ENCODE results near the gene CUEDC1. TPM values are rescaled to one million over a fixed set of nuclear protein-coding genes. Genes with fewer than 3 reads are reported as not detected.

CUEDC1 gene
- total RNA-seq, 4 donors from 2014 or later, result 35.7 to 60.3 (median 45.6) TPM

DNA sequence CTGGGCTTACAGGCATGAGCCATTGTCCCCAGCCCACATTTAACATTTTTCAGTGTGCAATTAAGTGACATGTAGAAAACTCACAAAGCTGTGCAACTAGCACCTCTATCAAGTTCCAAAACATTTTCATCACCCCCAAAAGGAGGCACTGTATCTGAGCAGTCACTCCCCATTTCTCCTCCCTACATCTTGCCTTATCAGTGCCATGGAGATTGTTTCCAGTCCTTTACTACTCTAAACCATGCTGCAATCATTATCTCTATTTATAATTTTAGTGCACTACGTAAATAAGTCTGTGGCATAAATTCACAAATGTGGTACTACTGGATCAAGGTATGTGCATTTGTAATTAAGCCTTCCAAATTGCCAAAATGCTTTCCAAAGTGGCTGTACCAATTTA, 112.9 kb downstream of the CUEDC1 start:
- no peak overlapping the region for H3K4me3 ChIP-seq
- peaks cover 0 to 33% (median 0%) of the 10 kb centered on the region in 3 donors for H3K4me1 ChIP-seq
- H3K36me3 ChIP-seq, result peaks cover 6 to 81% of the 10 kb centered on the region in 2 donors
- H3K27ac ChIP-seq, result no peak overlapping the region
- no peak for ATAC-seq
- no peaks in the 10 kb centered on the region for H3K27me3 ChIP-seq
- H3K9me3 ChIP-seq, result no peaks in the 10 kb centered on the region
- TF ChIP-seq EP300 (IDR thresholded peaks at IDR 0.05) (no peak), POLR2AphosphoS5 (IDR thresholded peaks at IDR 0.05) (no peak), POLR2A (IDR thresholded peaks at IDR 0.05) (no peak)
- TF ChIP-seq, protein P1, sequence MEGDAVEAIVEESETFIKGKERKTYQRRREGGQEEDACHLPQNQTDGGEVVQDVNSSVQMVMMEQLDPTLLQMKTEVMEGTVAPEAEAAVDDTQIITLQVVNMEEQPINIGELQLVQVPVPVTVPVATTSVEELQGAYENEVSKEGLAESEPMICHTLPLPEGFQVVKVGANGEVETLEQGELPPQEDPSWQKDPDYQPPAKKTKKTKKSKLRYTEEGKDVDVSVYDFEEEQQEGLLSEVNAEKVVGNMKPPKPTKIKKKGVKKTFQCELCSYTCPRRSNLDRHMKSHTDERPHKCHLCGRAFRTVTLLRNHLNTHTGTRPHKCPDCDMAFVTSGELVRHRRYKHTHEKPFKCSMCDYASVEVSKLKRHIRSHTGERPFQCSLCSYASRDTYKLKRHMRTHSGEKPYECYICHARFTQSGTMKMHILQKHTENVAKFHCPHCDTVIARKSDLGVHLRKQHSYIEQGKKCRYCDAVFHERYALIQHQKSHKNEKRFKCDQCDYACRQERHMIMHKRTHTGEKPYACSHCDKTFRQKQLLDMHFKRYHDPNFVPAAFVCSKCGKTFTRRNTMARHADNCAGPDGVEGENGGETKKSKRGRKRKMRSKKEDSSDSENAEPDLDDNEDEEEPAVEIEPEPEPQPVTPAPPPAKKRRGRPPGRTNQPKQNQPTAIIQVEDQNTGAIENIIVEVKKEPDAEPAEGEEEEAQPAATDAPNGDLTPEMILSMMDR (IDR thresholded peaks at IDR 0.05), result no peak
- 75% methylated on average over 1 of the region's 1 CpG for WGBS, 2 donors (ENCODE audit: low coverage in 1 of 2)

DNA sequence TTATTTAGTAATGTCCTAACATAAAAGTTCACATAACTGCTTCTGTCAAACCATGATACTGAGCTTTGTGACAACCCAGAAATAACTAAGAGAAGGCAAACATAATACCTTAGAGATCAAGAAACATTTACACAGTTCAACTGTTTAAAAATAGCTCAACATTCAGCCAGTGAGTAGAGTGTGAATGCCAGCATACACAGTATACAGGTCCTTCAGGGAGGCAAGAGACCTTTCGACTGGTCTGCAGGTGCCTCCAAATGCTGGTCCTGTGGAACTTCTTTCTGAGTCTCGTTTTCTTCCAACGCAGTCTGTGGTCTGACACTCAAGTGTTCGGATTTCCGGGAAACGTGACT, 115.7 kb downstream of the CUEDC1 start:
- H3K27ac ChIP-seq, result peak overlapping the region in 3 of 4 donors; percentile 21 to 89 (median 63)
- no peaks in the 10 kb centered on the region for H3K9me3 ChIP-seq
- no peaks in the 10 kb centered on the region for H3K27me3 ChIP-seq
- H3K4me1 ChIP-seq, result peaks cover 0 to 25% (median 0%) of the 10 kb centered on the region in 3 donors
- H3K4me3 ChIP-seq, result no peak overlapping the region
- WGBS, 2 donors (ENCODE audit: low coverage in 1 of 2), result 56 to 88% methylated on average over 3 to 6 of the region's 6 CpGs
- H3K36me3 ChIP-seq, result peaks cover 6 to 64% of the 10 kb centered on the region in 2 donors
- no peak for ATAC-seq
- TF ChIP-seq POLR2AphosphoS5 (IDR thresholded peaks at IDR 0.05) (peak; percentile 8), POLR2A (IDR thresholded peaks at IDR 0.05) (no peak)

DNA sequence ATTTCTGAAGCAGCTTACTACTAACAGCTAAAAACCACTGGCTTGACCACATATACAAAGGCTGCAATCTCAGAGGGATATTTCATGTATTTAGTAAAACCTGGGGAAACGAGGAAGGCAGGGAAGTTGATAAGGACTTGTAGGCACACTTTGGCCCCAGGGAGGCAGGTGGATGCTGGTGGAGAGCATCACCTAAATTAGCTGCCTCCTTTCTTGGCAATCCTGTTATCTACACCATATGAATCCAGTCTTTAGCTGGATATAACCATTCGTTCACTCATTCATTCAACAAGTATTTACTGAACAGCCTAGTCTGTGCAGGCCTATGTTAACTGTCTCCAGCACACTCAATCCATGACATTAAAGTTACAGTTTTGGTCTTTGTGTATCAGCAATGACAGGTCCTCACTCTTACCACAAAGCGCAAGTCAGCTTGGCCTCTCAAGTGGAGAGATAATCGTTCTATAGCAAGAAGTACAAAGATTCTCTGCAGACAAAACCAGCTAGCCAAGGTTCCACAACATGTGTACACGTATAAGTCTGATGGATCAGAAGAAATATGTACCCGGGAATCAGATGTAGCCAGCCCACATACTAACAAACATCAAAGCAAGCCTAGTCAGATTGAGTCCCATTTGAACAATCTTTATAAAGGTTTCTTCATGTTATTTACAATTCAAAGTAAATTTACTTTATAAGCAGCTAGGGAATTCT, 116.2 kb downstream of the CUEDC1 start:
- no peak overlapping the region for H3K4me3 ChIP-seq
- peak overlapping the region; percentile 21 to 89 (median 67) for H3K27ac ChIP-seq
- peaks cover 6 to 64% of the 10 kb centered on the region in 2 donors for H3K36me3 ChIP-seq
- TF ChIP-seq POLR2AphosphoS5 (IDR thresholded peaks at IDR 0.05) (no peak), EP300 (IDR thresholded peaks at IDR 0.05) (no peak), POLR2A (IDR thresholded peaks at IDR 0.05) (no peak)
- TF ChIP-seq, protein P1 (IDR thresholded peaks at IDR 0.05), result no peak
- WGBS, 2 donors (ENCODE audit: low coverage in 1 of 2), result 71 to 75% methylated on average over 3 to 4 of the region's 6 CpGs
- no peaks in the 10 kb centered on the region for H3K9me3 ChIP-seq
- peaks cover 0 to 31% (median 0%) of the 10 kb centered on the region in 3 donors for H3K4me1 ChIP-seq
- no peaks in the 10 kb centered on the region for H3K27me3 ChIP-seq
- no peak for ATAC-seq

DNA sequence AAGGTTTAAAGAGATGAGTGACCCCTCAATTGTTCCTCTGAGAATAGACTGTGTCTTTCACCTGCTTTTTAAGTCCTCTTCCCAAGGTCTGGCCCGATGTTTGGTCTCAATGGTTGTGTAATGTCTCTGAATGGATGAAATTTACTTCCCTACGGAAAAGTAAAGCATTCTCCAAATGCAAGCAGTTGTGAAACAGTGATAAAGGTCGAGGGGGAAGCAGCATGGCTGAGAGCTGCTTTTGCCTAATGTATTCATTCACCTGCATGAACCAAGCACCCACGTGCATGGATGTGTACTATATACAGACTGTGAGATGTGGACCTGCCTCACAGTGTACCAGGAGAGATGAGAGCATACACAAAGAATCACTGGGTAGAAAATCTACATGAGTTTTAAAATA, 116.8 kb downstream of the CUEDC1 start:
- no peak for TF ChIP-seq POLR2AphosphoS5 (IDR thresholded peaks at IDR 0.05)
- TF ChIP-seq, protein P1 (IDR thresholded peaks at IDR 0.05), result no peak
- TF ChIP-seq POLR2A (IDR thresholded peaks at IDR 0.05), result no peak
- 63 to 76% methylated on average over 4 of the region's 4 CpGs for WGBS, 2 donors (ENCODE audit: low coverage in 1 of 2)
- H3K36me3 ChIP-seq, result peaks cover 6 to 61% of the 10 kb centered on the region in 2 donors
- H3K9me3 ChIP-seq, result no peaks in the 10 kb centered on the region
- H3K27me3 ChIP-seq, result no peaks in the 10 kb centered on the region
- no peak for ATAC-seq
- H3K4me3 ChIP-seq, result no peak overlapping the region
- H3K27ac ChIP-seq, result peak overlapping the region; percentile 21 to 89 (median 67)
- peaks cover 0 to 36% (median 0%) of the 10 kb centered on the region in 3 donors for H3K4me1 ChIP-seq

DNA sequence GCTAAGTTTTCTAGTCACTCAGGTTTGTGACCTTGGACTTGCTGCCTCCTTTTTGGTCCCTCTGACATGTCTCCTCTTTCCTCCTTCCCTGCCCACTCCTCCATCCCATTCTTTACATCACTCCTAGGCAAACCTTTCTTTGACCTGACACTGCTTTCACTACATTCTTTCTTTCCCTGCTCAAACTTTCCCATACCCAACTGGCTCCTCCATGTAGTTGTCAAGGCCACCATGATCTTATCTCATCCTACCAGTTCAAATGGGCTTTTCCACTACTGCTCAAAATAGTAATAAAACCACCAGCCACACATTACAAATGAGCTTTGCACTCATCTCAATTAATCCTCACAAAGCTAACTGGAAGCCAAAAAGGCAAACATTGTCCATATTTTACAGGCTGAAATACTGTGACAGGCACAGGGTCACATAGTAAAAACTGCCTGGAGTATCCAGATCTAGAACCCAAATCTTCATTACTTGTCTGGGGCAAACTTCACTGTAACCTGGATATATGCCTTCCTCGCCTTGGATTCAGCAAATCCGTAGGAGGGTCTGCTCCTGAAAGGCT, 119.8 kb downstream of the CUEDC1 start:
- Histone ChIP-seq H3K4me1 (peaks cover 0 to 58% (median 0%) of the 10 kb centered on the region in 3 donors), H3K4me3 (no peak overlapping the region), H3K27ac (peak overlapping the region; percentile 77 to 89 (median 88)), H3K27me3 (no peaks in the 10 kb centered on the region), H3K36me3 (peaks cover 2 to 33% of the 10 kb centered on the region in 2 donors), H3K9me3 (no peaks in the 10 kb centered on the region)
- TF ChIP-seq EP300 (IDR thresholded peaks at IDR 0.05) (no peak), POLR2A (IDR thresholded peaks at IDR 0.05) (no peak)
- ATAC-seq, result no peak
- 89% methylated on average over 2 of the region's 2 CpGs; no CpG with 5 or more reads in 1 of the 2 donors for whole genome bisulfite sequencing, 2 donors (ENCODE audit: low coverage in 1 of 2)
